Body of pancreas (tissue), 4 donors: ENCODE data around the gene OR14I1. TPM values are rescaled to one million over a fixed set of nuclear protein-coding genes. Genes with fewer than 3 reads are reported as not detected.
"Not testable (repeated sequence)": the region's sequence is repeated elsewhere in the genome, so short reads cannot be mapped to it uniquely, and the experiment has no call there.

Experiments used
- ATAC-seq: fragments of 150-250 bp; one replicate; pipeline ENCODE4 v1.9.1; 2016
- DNase-seq, 4 donors: peaks; one replicate each; pipeline ENCODE4 v3.0.0-alpha.2; 2019
- H3K27ac ChIP-seq, 4 donors: fragments of 200-600 bp; sonication (generic); 1 replicate in 3 of 4; 2 replicates in 1 of 4; pipeline versions ENCODE4 v1.5.1 to v1.6.1; 2016 to 2019; ENCODE audit warnings: mild to moderate bottlenecking in 1 of 4, mixed read lengths in 1 of 4, moderate library complexity in 1 of 4
- H3K27me3 ChIP-seq, 2 donors: fragments of 200-600 bp; sonication (generic); one replicate each; pipeline ENCODE4 v1.6.0; 2016; ENCODE audit warnings: mild to moderate bottlenecking in 1 of 2
- H3K36me3 ChIP-seq, 2 donors: fragments of 200-600 bp; sonication (generic); replicated peaks in 1 of 2; 2 replicates each; pipeline ENCODE4 v1.5.1; 2016; ENCODE audit warnings: low read depth in 2 of 2; ENCODE audit not compliant: insufficient read depth in 1 of 2
- H3K4me1 ChIP-seq: fragments of 200-600 bp; sonication (generic); one replicate; pipeline ENCODE4 v1.6.0; 2016
- H3K4me3 ChIP-seq, 2 donors: fragments of 200-600 bp; sonication (generic); 1 replicate in 1 of 2; 2 replicates in 1 of 2; pipeline ENCODE4 v1.5.1; 2016 to 2019
- H3K9me3 ChIP-seq, 3 donors: fragments of 200-600 bp; sonication (generic); 1 replicate in 2 of 3; 2 replicates in 1 of 3; pipeline ENCODE4 v1.5.1; 2016
- POLR2A ChIP-seq, 3 donors: fragments of 450-650 bp; IDR thresholded peaks; one replicate each; pipeline ENCODE4 v1.6.1; 2016; ENCODE audit warnings: antibody characterized with exemption in 3 of 3, mild to moderate bottlenecking in 2 of 3
- WGBS, 2 donors: methylation state at CpG; one replicate each; pipeline ENCODE4 v1.1.5; 2017; 5-methylcytosine and 5-hydroxymethylcytosine counted together
- intact Hi-C: fragments of 100-400 bp; cut with DNase I; formaldehyde crosslinking; loops from one replicate; pipeline ENCODE4 v1.15.1; 2023
- small RNA-seq: library from RNA; depleted of rRNA; stranded (forward); fragments of <200 nt; gene quantifications from one replicate; pipeline ENCODE3, GENCODE V24; 2016
- total RNA-seq, 2 donors: library from RNA; depleted of rRNA; stranded (reverse); fragments of >200 nt; gene quantifications; one replicate each; pipeline ENCODE4 v1.1.0, GENCODE V29; 2016
- TF ChIP-seq, protein P1 (sequence below), 7 experiments: fragments of 450-650 bp in 4 of 7; fragments of 200-600 bp in 3 of 7; sonication (generic) in 3 of 7; IDR thresholded peaks; one replicate each; pipeline ENCODE4 v1.5.1; 2016 to 2019; ENCODE audit warnings: antibody characterized with exemption in 7 of 7

The OR14I1 gene
- total RNA-seq, 2 donors from 2014 or later = not detected

DNA sequence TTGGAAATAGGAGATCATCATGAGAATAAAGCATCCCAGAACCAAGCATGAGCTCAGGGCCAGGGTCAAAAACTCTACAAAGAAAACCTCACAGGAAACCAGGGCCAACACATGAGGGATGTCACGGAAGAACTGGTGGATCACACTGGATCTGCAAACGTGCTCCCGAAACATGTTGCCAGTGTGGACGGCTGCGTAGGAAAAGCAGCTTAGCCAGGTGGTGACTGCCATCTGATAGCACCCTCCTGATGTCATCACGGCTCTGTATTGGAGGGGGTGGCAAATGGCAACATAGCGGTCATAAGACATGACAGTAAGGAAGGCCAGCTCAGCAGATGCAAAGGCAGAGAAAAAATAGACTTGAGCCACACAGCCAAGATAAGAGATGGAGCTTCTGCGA, 20.9 kb downstream of the OR14I1 start:
- WGBS, 2 donors = 70 to 73% methylated on average over 8 of the region's 8 CpGs
- ATAC-seq (no peak), DNase-seq (no peak)
- H3K9me3 ChIP-seq = no peaks in the 10 kb centered on the region
- intact Hi-C loops = no loop called here
- H3K27me3 ChIP-seq = no peaks in the 10 kb centered on the region
- TF ChIP-seq, protein P1, sequence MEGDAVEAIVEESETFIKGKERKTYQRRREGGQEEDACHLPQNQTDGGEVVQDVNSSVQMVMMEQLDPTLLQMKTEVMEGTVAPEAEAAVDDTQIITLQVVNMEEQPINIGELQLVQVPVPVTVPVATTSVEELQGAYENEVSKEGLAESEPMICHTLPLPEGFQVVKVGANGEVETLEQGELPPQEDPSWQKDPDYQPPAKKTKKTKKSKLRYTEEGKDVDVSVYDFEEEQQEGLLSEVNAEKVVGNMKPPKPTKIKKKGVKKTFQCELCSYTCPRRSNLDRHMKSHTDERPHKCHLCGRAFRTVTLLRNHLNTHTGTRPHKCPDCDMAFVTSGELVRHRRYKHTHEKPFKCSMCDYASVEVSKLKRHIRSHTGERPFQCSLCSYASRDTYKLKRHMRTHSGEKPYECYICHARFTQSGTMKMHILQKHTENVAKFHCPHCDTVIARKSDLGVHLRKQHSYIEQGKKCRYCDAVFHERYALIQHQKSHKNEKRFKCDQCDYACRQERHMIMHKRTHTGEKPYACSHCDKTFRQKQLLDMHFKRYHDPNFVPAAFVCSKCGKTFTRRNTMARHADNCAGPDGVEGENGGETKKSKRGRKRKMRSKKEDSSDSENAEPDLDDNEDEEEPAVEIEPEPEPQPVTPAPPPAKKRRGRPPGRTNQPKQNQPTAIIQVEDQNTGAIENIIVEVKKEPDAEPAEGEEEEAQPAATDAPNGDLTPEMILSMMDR (IDR thresholded peaks at IDR 0.05) = no peak
- TF ChIP-seq POLR2A (IDR thresholded peaks at IDR 0.05) = no peak
- H3K36me3 ChIP-seq = no peaks in the 10 kb centered on the region
- H3K4me3 ChIP-seq = no peak overlapping the region
- no peak overlapping the region for H3K27ac ChIP-seq
- no peaks in the 10 kb centered on the region for H3K4me1 ChIP-seq

DNA sequence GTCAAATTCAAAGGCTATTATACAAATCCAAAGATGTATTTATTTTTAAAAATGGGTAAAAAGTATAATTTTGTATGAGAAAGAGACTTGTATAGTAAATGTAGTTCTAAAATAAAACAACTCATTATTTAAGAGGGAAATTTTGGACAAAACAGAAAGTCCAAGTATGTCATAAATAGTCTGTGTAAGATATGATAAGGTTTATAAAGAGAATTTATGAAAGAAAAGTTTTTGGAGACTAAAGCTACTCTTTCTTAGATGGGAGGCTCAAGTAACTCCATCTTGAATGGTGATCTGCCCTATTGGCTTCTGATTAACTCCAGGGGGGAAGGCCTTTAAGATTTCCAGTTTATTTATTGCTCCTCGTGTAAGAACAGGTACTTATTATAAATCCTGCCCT, 32.6 kb downstream of the OR14I1 start:
- Histone ChIP-seq H3K36me3 (no peaks in the 10 kb centered on the region), H3K27me3 (no peaks in the 10 kb centered on the region), H3K9me3 (no peaks in the 10 kb centered on the region), H3K4me1 (no peaks in the 10 kb centered on the region), H3K4me3 (no peak overlapping the region), H3K27ac (no peak overlapping the region)
- 52 to 80% methylated on average over 1 of the region's 1 CpG for WGBS, 2 donors
- intact Hi-C loops = no loop called here
- TF ChIP-seq POLR2A (IDR thresholded peaks at IDR 0.05) = no peak
- TF ChIP-seq, protein P1 (IDR thresholded peaks at IDR 0.05) = no peak
- no peak for DNase-seq
- no peak for ATAC-seq

DNA sequence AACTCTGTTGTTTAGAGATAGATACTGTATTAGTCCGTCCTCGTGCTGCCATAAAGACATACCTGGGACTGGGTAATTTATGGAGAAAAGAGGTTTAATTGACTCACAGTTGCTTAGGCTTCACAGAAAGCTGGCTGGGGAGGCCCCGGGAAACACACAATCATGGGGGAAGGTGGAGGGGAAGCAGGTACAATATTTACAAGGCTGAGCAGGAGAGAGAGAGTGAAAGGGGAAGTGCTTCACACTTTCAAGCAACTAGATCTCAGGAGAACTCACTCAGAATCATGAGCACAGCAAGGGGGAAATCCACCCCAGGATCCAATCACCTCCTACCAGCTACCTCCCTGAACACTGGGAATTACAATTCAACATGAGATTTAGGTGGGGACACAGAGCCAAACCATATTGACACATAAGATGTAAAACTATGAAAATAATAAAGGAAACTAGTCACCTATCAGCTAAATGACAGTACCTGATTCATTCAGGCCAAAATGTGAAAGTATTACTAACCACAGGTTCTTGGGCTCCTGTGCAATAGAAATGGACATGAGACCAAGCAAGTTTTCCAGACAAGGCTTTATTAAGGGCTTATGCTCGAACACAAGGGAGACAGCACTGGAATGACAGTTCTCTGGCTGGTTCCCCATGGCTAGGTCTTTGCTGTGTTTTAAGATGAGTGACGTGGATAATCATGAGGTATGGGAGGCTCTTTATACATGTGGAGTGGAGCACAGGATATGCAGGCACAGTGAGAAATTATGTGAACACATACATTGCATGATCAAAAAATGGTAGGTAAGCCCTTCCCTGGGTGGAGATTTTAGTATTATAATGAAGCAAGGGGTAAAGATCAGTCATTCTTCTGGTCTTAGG, 38.9 kb downstream of the OR14I1 start:
- H3K27ac ChIP-seq, H3K27me3 ChIP-seq, intact Hi-C loops, DNase-seq, H3K4me1 ChIP-seq, ATAC-seq, H3K4me3 ChIP-seq, H3K9me3 ChIP-seq, H3K36me3 ChIP-seq: not testable (repeated sequence)
- 50 to 68% methylated on average over 5 of the region's 5 CpGs for WGBS, 2 donors

DNA sequence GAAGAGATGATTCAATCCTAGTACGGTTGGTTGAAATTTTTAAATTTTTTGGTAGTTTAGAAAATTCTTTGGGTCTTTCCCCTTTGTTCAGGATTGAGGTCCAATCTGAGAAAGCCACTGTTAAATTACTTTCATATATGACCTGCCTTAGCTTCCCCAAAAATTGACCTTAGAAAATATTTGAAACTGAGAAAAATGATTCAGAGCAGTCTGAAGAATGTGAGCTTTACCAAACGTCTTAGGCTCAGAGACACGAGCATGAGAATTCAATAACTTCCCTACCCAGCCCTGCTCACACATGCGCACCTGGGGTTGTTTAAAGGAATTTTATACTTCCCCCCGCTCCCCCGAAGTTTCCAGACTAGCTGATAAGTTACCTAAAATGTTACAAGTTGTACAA, 45.8 kb downstream of the OR14I1 start:
- H3K4me3 ChIP-seq, H3K27me3 ChIP-seq, H3K27ac ChIP-seq, H3K4me1 ChIP-seq, H3K9me3 ChIP-seq, H3K36me3 ChIP-seq, intact Hi-C loops, DNase-seq, ATAC-seq: not testable (repeated sequence)
- WGBS, 2 donors = 45 to 66% methylated on average over 6 of the region's 6 CpGs

DNA sequence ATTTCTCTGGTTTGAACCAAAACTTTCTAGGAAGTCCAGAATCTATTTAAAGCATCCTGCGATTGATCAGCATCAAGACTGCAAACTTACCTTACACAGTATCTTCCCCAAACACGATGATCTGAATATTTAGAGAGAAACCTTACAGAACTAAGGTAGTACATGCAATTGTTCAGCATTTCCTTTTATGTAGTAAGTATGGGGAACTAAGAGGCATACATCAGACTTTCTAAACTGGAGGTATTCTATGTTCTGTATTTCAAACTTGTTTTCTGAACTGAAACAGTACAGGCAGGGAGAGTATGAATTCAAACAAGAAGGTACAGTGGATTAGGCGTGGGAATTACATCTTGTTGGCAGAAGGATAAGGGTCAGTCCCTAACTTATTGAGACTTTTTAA, 47.2 kb downstream of the OR14I1 start, which contains the start of gene OR2T27:
Gene OR2T27 (minus strand): TSS at position 175 of the 400 bp plus-strand sequence. CDS start 4,644 bp downstream, outside the sequence.
- H3K27me3 ChIP-seq, H3K27ac ChIP-seq, H3K36me3 ChIP-seq, DNase-seq, H3K4me1 ChIP-seq, intact Hi-C loops, H3K4me3 ChIP-seq, ATAC-seq, H3K9me3 ChIP-seq: not testable (repeated sequence)
- WGBS, 2 donors = 40% methylated on average over 1 of the region's 3 CpGs; no CpG with 5 or more reads in 1 of the 2 donors

Small RNAs within 50 kb of the gene (small RNA-seq; reads per million reads assigned to genes)
- not detected for gene AHCYP8

Other genes with a start within 250 kb of the OR14I1 start
- gene OR2T3, start 229.4 kb downstream of the OR14I1 start, total RNA-seq = not detected
- not detected for gene OR2T5, start 214.2 kb downstream of the OR14I1 start, total RNA-seq
- not detected for gene OR2G6, start 194.7 kb downstream of the OR14I1 start, total RNA-seq
- not detected for gene OR2T29, start 140.0 kb downstream of the OR14I1 start, total RNA-seq
- not detected for gene OR2T34, start 128.0 kb downstream of the OR14I1 start, total RNA-seq
- not detected for gene OR2T10, start 105.1 kb downstream of the OR14I1 start, total RNA-seq
- gene OR2T11, start 67.7 kb downstream of the OR14I1 start, total RNA-seq = under 1 TPM in 1 of 2 donors, not detected in 1; 0.26 TPM
- gene OR2T35, start 57.5 kb downstream of the OR14I1 start, total RNA-seq = not detected
- gene OR2T27, start 47.2 kb downstream of the OR14I1 start, total RNA-seq = not detected
- not detected for gene LYPD8, start 53.0 kb upstream of the OR14I1 start, total RNA-seq
- gene SH3BP5L, start 123.1 kb upstream of the OR14I1 start, total RNA-seq = 10 to 100 TPM; 13.7 to 14.8 TPM
- 10 to 100 TPM; 18.8 to 27.2 TPM for gene ZNF672, start 135.5 kb upstream of the OR14I1 start, total RNA-seq
- gene ZNF692, start 156.3 kb upstream of the OR14I1 start, total RNA-seq = 100 to 1,000 TPM in 1 of 2 donors, 10 to 100 TPM in 1; 35.8 to 128 TPM
- gene PGBD2, start 203.5 kb upstream of the OR14I1 start, total RNA-seq = 1 to 10 TPM; 6.3 to 7.5 TPM